H1 (cell line): ENCODE measurements around the gene RNU5D-1.

Experiments
- EZH2 ChIP-seq: fragments of 200-600 bp; sonication (generic); IDR thresholded peaks from 2 replicates; pipeline ENCODE4 v1.7.1; 2012; ENCODE audit warnings: low read depth, mild to moderate bottlenecking, moderate library complexity, low read length, inconsistent platforms; ENCODE audit not compliant: severe bottlenecking
- POLR2A ChIP-seq, 2 experiments: IDR thresholded peaks; 1 replicate in 1 of 2; 2 replicates in 1 of 2; pipeline ENCODE4 v1.6.1; 2011; ENCODE audit warnings: low read depth in 2 of 2, low read length in 2 of 2, mild to moderate bottlenecking in 2 of 2; ENCODE audit errors: control extremely low read depth in 1 of 2
- TF ChIP-seq, protein P1 (sequence below), 3 experiments: IDR thresholded peaks; 1 replicate in 2 of 3; 2 replicates in 1 of 3; pipeline versions ENCODE4 v1.5.1 to v1.6.1; 2011; ENCODE audit warnings: low read length in 3 of 3, mild to moderate bottlenecking in 3 of 3, inconsistent platforms in 2 of 3, low read depth in 1 of 3, moderate library complexity in 1 of 3; ENCODE audit not compliant: insufficient read depth in 1 of 3; ENCODE audit errors: control extremely low read depth in 1 of 3

DNA sequence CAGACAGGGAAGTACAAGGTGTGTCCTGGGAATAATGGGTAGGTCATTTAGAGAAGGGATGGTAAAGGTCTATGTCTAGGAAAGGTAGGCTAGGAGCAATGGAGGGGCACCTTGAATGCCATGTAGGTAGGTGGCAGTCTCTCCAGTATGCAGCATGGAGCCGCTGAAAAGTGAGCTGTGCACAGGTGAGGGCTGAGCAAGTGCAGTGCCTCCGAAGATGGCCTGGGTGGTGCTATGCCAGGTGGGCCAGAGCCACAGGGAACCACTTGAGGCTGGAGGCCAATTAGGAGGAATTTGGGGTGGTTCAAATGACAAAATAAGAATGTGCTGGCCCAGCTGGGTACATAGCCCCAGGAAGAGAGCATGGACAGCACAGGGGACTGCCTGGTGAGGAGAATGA is 25.0 kb downstream of the RNU5D-1 start:
- TF ChIP-seq, protein P1, sequence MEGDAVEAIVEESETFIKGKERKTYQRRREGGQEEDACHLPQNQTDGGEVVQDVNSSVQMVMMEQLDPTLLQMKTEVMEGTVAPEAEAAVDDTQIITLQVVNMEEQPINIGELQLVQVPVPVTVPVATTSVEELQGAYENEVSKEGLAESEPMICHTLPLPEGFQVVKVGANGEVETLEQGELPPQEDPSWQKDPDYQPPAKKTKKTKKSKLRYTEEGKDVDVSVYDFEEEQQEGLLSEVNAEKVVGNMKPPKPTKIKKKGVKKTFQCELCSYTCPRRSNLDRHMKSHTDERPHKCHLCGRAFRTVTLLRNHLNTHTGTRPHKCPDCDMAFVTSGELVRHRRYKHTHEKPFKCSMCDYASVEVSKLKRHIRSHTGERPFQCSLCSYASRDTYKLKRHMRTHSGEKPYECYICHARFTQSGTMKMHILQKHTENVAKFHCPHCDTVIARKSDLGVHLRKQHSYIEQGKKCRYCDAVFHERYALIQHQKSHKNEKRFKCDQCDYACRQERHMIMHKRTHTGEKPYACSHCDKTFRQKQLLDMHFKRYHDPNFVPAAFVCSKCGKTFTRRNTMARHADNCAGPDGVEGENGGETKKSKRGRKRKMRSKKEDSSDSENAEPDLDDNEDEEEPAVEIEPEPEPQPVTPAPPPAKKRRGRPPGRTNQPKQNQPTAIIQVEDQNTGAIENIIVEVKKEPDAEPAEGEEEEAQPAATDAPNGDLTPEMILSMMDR (IDR thresholded peaks at IDR 0.05; ENCODE audit: control extremely low read depth in 1 of 3, insufficient read depth in 1 of 3, low read depth in 1 of 3, low read length in 3 of 3), result no peak
- no peak for TF ChIP-seq EZH2
- TF ChIP-seq POLR2A (IDR thresholded peaks at IDR 0.05; ENCODE audit: control extremely low read depth in 1 of 2, low read depth in 2 of 2, low read length in 2 of 2), result no peak
